Endothelial cell of umbilical vein (primary cell): ENCODE data around the gene ETV6. TPM values are rescaled to one million over a fixed set of nuclear protein-coding genes. Genes with fewer than 3 reads are reported as not detected.

Experiments used
- BruUV-seq: library from RNA; stranded (reverse); fragments of 400-500 nt; replicated peaks from 2 replicates; lab custom pipeline; 2021; lab: Mats Ljungman, UMichigan
- CTCF ChIA-PET: fragments of 300-600, 350-600 bp; sonication (Branson Sonifier 250); formaldehyde crosslinking; loops from one replicate; lab custom pipeline; 2021; ENCODE audit warnings: antibody characterized with exemption, inconsistent platforms; lab: Charles Lee
- POLR2A ChIA-PET: fragments of 300-600, 350-600 bp; sonication (Branson Sonifier 250); formaldehyde crosslinking; loops from one replicate; lab custom pipeline; 2021; ENCODE audit warnings: antibody characterized with exemption, inconsistent platforms; lab: Charles Lee
- DNase-seq: peaks from one replicate; pipeline ENCODE4 v3.0.0-alpha.2; 2011; ENCODE audit warnings: low read depth, low spot score
- FAIRE-seq: peaks from 2 replicates; lab custom pipeline; 2011; peaks lifted over from hg19 to GRCh38; lab: Jason Lieb, UNC
- H2AFZ ChIP-seq: 2 replicates; pipeline ENCODE4 v1.6.0; 2012; ENCODE audit warnings: low read depth, low read length, control low read depth, inconsistent platforms
- H3K27ac ChIP-seq: 2 replicates; pipeline ENCODE4 v1.5.1; 2011; ENCODE audit warnings: low read depth, mild to moderate bottlenecking, control low read depth, low read length, moderate library complexity; ENCODE audit not compliant: insufficient read depth
- H3K27me3 ChIP-seq, 2 experiments: 2 replicates each; pipeline versions ENCODE4 v1.6.0 to v1.6.1; 2011; ENCODE audit warnings: low read length in 2 of 2, mixed read lengths in 1 of 2; ENCODE audit not compliant: control insufficient read depth in 2 of 2, insufficient read depth in 2 of 2
- H3K36me3 ChIP-seq, 2 experiments: 2 replicates in 1 of 2; 3 replicates in 1 of 2; pipeline ENCODE4 v1.5.1; 2011; ENCODE audit warnings: low read length in 2 of 2, mild to moderate bottlenecking in 1 of 2, moderate library complexity in 1 of 2; ENCODE audit not compliant: control insufficient read depth in 2 of 2, insufficient read depth in 2 of 2; ENCODE audit errors: extremely low read depth in 1 of 2
- H3K4me1 ChIP-seq: 3 replicates; pipeline ENCODE4 v1.5.1; 2011; ENCODE audit warnings: mild to moderate bottlenecking, low read length; ENCODE audit not compliant: control insufficient read depth, insufficient read depth; ENCODE audit errors: extremely low read depth
- H3K4me2 ChIP-seq: 2 replicates; pipeline ENCODE4 v1.6.1; 2011; ENCODE audit warnings: low read length, control low read depth, mixed read lengths; ENCODE audit not compliant: insufficient read depth
- H3K4me3 ChIP-seq, 3 experiments: fragments of 200-600 bp in 1 of 3; sonication (generic), shearing (Covaris generic) in 1 of 3; replicated peaks in 1 of 3; 2 replicates each; pipeline ENCODE4 v1.5.1; 2011 to 2016; ENCODE audit warnings: control low read depth in 3 of 3, low read length in 3 of 3, mild to moderate bottlenecking in 2 of 3, inconsistent platforms in 1 of 3, low read depth in 1 of 3, moderate library complexity in 1 of 3; ENCODE audit not compliant: insufficient read depth in 1 of 3
- H3K79me2 ChIP-seq: 2 replicates; pipeline ENCODE4 v1.6.0; 2012; ENCODE audit warnings: low read length, inconsistent platforms; ENCODE audit not compliant: control insufficient read depth, insufficient read depth
- H3K9ac ChIP-seq: replicated peaks from 2 replicates; pipeline ENCODE3; 2011; ENCODE audit warnings: low read length, control low read depth; ENCODE audit not compliant: insufficient read depth; ENCODE audit errors: extremely low read depth
- H3K9me1 ChIP-seq: replicated peaks from 3 replicates; pipeline ENCODE4 v1.6.0; 2011; ENCODE audit warnings: mild to moderate bottlenecking, low read length; ENCODE audit not compliant: control insufficient read depth, insufficient read depth; ENCODE audit errors: extremely low read depth
- H3K9me3 ChIP-seq: replicated peaks from 2 replicates; pipeline ENCODE4 v1.5.1; 2012; ENCODE audit warnings: low read length, inconsistent platforms; ENCODE audit not compliant: control insufficient read depth, insufficient read depth
- H4K20me1 ChIP-seq: replicated peaks from 2 replicates; pipeline ENCODE3; 2011; ENCODE audit warnings: mild to moderate bottlenecking, low read length; ENCODE audit not compliant: control insufficient read depth, insufficient read depth; ENCODE audit errors: extremely low read depth
- EZH2 ChIP-seq: IDR thresholded peaks from 2 replicates; pipeline ENCODE4 v1.6.1; 2012; ENCODE audit warnings: borderline replicate concordance, low read depth, mild to moderate bottlenecking, moderate library complexity, low read length, inconsistent platforms; ENCODE audit not compliant: severe bottlenecking
- FOS ChIP-seq: IDR thresholded peaks from 2 replicates; pipeline ENCODE4 v1.6.1; 2011; ENCODE audit warnings: mild to moderate bottlenecking, low read length, moderate library complexity, borderline replicate concordance; ENCODE audit not compliant: insufficient read depth
- GATA2 ChIP-seq: IDR thresholded peaks from 2 replicates; pipeline ENCODE4 v1.7.0; 2011; ENCODE audit warnings: low read depth, mild to moderate bottlenecking, moderate library complexity, mixed read lengths, low read length; ENCODE audit not compliant: insufficient read length, insufficient read depth
- JUN ChIP-seq: IDR thresholded peaks from 2 replicates; pipeline ENCODE4 v1.6.1; 2011; ENCODE audit warnings: borderline replicate concordance, low read depth; ENCODE audit not compliant: insufficient read length, insufficient read depth
- MYC ChIP-seq: IDR thresholded peaks from one replicate; pipeline ENCODE4 v1.6.1; 2011; ENCODE audit warnings: mild to moderate bottlenecking, low read depth, low read length
- POLR2A ChIP-seq: IDR thresholded peaks from 2 replicates; pipeline ENCODE4 v1.6.1; 2012; ENCODE audit warnings: low read depth, mild to moderate bottlenecking, control low read depth, low read length
- POLR2AphosphoS5 ChIP-seq: IDR thresholded peaks from 2 replicates; pipeline ENCODE4 v1.6.1; 2012; ENCODE audit warnings: low read depth, mild to moderate bottlenecking, control low read depth, low read length, moderate library complexity; ENCODE audit not compliant: insufficient read depth
- dilution Hi-C: fragments of 300-500 bp; cut with MboI; formaldehyde crosslinking; loops from one replicate; pipeline ENCODE4 v1.15.0; 2019; ENCODE audit warnings: low sequenced_read_pairs; ENCODE audit not compliant: extremely low pct_ligation_motif_present
- intact Hi-C: fragments of 100-400 bp; cut with micrococcal nuclease; formaldehyde crosslinking; loops from one replicate; pipeline ENCODE4 v1.10.0; 2022
- polyA plus RNA-seq, 4 experiments: library from polyadenylated mRNA; depleted of rRNA in 3 of 4; stranded (reverse) in 3 of 4; unstranded in 1 of 4; fragments of >200 nt; gene quantifications; 2 replicates each; pipeline versions ENCODE4 v1.2.1 to v1.2.3, GENCODE V29; 2011 to 2012; ENCODE audit warnings: missing spikeins in 1 of 4
- total RNA-seq: library from RNA; stranded (reverse); gene quantifications from 2 replicates; pipeline ENCODE4 v1.2.3, GENCODE V29; 2021
- TF ChIP-seq, protein P1 (sequence below), 2 donors: IDR thresholded peaks; 1 replicate in 1 of 2; 2 replicates in 1 of 2; pipeline ENCODE4 v1.5.1; 2011; ENCODE audit warnings: low read length in 2 of 2, mild to moderate bottlenecking in 2 of 2, moderate library complexity in 2 of 2, control low read depth in 1 of 2, inconsistent platforms in 1 of 2, low read depth in 1 of 2; ENCODE audit not compliant: insufficient read depth in 1 of 2; ENCODE audit errors: extremely low read depth in 1 of 2
- TF ChIP-seq, protein P2 (sequence below): IDR thresholded peaks from 2 replicates; pipeline ENCODE4 v1.6.1; 2011; ENCODE audit not compliant: insufficient read depth, insufficient read length

Gene ETV6
- total and polyA plus RNA-seq, 2 donors (not counting 3 experiments of a cell fraction or from before 2014, with no cell fraction given), result 15.9 to 57.1 TPM

DNA sequence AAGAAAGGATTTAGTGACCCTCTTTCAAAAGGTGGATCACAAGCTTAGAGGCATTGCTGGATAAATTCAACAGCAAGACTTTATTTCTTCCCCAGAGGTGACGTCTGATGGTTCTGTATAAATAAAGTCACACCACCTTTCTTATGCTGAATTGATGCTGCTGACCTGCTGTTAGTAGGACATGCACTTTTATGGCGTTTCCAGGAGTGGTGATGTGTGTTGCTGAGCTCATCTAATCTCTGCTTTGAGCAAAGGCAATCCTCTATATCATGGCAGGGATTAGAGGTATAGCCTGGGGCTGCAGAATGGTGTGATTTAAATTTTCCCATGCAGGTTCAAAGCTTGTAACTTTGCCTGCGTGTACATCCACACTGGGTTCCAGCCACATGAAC lies 94.9 kb downstream of the ETV6 start:
- CTCF ChIA-PET, result interaction anchor here (0.7 to 3.8 kb wide), 7 partner anchors 10 to 61 kb away, joined by 3 to 17 read pairs (median 4); no protein-coding TSS in a partner anchor
- Histone ChIP-seq H3K27me3 (no peaks in the 10 kb centered on the region), H3K4me3 (no peak overlapping the region), H3K9ac (no peak overlapping the region), H3K36me3 (no peaks in the 10 kb centered on the region), H3K9me1 (no peaks in the 10 kb centered on the region), H3K4me2 (no peak overlapping the region), H3K9me3 (no peaks in the 10 kb centered on the region), H4K20me1 (no peaks in the 10 kb centered on the region), H3K4me1 (peaks cover 40% of the 10 kb centered on the region), H3K79me2 (peaks cover 41% of the 10 kb centered on the region), H2AFZ (no peak overlapping the region), H3K27ac (no peak overlapping the region)
- dilution Hi-C loops, result no loop called here
- FAIRE-seq (no peak), DNase-seq (no peak)
- POLR2A ChIA-PET, result no interaction called here
- intact Hi-C loops, result no loop called here
- BruUV-seq, result no TSS peak
- TF ChIP-seq POLR2AphosphoS5 (no peak), FOS (no peak), MYC (no peak), GATA2 (no peak), JUN (no peak), EZH2 (no peak), POLR2A (no peak)
- TF ChIP-seq, protein P1, sequence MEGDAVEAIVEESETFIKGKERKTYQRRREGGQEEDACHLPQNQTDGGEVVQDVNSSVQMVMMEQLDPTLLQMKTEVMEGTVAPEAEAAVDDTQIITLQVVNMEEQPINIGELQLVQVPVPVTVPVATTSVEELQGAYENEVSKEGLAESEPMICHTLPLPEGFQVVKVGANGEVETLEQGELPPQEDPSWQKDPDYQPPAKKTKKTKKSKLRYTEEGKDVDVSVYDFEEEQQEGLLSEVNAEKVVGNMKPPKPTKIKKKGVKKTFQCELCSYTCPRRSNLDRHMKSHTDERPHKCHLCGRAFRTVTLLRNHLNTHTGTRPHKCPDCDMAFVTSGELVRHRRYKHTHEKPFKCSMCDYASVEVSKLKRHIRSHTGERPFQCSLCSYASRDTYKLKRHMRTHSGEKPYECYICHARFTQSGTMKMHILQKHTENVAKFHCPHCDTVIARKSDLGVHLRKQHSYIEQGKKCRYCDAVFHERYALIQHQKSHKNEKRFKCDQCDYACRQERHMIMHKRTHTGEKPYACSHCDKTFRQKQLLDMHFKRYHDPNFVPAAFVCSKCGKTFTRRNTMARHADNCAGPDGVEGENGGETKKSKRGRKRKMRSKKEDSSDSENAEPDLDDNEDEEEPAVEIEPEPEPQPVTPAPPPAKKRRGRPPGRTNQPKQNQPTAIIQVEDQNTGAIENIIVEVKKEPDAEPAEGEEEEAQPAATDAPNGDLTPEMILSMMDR (IDR thresholded peaks at IDR 0.05; ENCODE audit: extremely low read depth in 1 of 2, insufficient read depth in 1 of 2, low read depth in 1 of 2, low read length in 2 of 2), result no peak
- TF ChIP-seq, protein P2, sequence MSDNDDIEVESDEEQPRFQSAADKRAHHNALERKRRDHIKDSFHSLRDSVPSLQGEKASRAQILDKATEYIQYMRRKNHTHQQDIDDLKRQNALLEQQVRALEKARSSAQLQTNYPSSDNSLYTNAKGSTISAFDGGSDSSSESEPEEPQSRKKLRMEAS, result no peak
